GM04504 (cell line): ENCODE results near the gene TMEM242.

Source experiments
- DNase-seq: peaks from one replicate; pipeline ENCODE4 v3.0.0-alpha.2; 2012; ENCODE audit warnings: low read depth

Gene TMEM242

GRCh38 chr6:157270308-157270707, 53.0 kb downstream of the TMEM242 start:
- no peak for DNase-seq

GRCh38 chr6:157269261-157269794, 54.0 kb downstream of the TMEM242 start:
- no peak for DNase-seq

GRCh38 chr6:157268835-157269234, 54.5 kb downstream of the TMEM242 start:
- DNase-seq = no peak

GRCh38 chr6:157268396-157268795, 54.9 kb downstream of the TMEM242 start:
- DNase-seq = no peak

GRCh38 chr6:157267654-157268053, 55.7 kb downstream of the TMEM242 start:
- DNase-seq = no peak

- no peak for DNase-seq
These were observed 56.2 kb downstream of the TMEM242 start for GRCh38 chr6:157267109-157267611.

- no peak for DNase-seq
These were observed 56.8 kb downstream of the TMEM242 start for GRCh38 chr6:157266274-157267101.

- DNase-seq = no peak
These were observed 57.7 kb downstream of the TMEM242 start for GRCh38 chr6:157265635-157266034.

- no peak for DNase-seq
These were observed 58.1 kb downstream of the TMEM242 start for GRCh38 chr6:157265186-157265585.

- no peak for DNase-seq
These were observed 58.6 kb downstream of the TMEM242 start for GRCh38 chr6:157264701-157265100.

GRCh38 chr6:157263881-157264397, 59.4 kb downstream of the TMEM242 start:
- DNase-seq = no peak

- DNase-seq = no peak
These were observed 60.2 kb downstream of the TMEM242 start for GRCh38 chr6:157263146-157263545.

- DNase-seq = no peak
These were observed 61.7 kb downstream of the TMEM242 start for GRCh38 chr6:157261606-157262005.

- no peak for DNase-seq
These were observed 62.4 kb downstream of the TMEM242 start for GRCh38 chr6:157260735-157261410.

GRCh38 chr6:157259443-157259842, 63.9 kb downstream of the TMEM242 start:
- no peak for DNase-seq

GRCh38 chr6:157258878-157259277, 64.4 kb downstream of the TMEM242 start:
- no peak for DNase-seq

- no peak for DNase-seq
These were observed 68.2 kb downstream of the TMEM242 start for GRCh38 chr6:157255079-157255478.

GRCh38 chr6:157254538-157254937, 68.8 kb downstream of the TMEM242 start:
- DNase-seq = no peak

- DNase-seq = no peak
These were observed 69.6 kb downstream of the TMEM242 start for GRCh38 chr6:157253699-157254098.

GRCh38 chr6:157253017-157253416, 70.3 kb downstream of the TMEM242 start:
- DNase-seq = no peak

- no peak for DNase-seq
These were observed 71.6 kb downstream of the TMEM242 start for GRCh38 chr6:157251586-157252247.

- DNase-seq = no peak
These were observed 73.5 kb downstream of the TMEM242 start for GRCh38 chr6:157249826-157250225.
